NB4 (cell line): ENCODE measurements around the gene TUBE1.

Experiments
- CTCF ChIP-seq: IDR thresholded peaks from one replicate; pipeline ENCODE4 v1.5.1; 2012; ENCODE audit warnings: low read depth, low read length
- MAX ChIP-seq: IDR thresholded peaks from 2 replicates; pipeline ENCODE4 v1.6.1; 2011; ENCODE audit warnings: low read depth, low read length
- MYC ChIP-seq: IDR thresholded peaks from 2 replicates; pipeline ENCODE4 v1.6.1; 2011; ENCODE audit warnings: low read depth, low read length
- POLR2A ChIP-seq: IDR thresholded peaks from 2 replicates; pipeline ENCODE4 v1.6.1; 2011; ENCODE audit warnings: mild to moderate bottlenecking; ENCODE audit not compliant: insufficient read length; ENCODE audit errors: extremely low read depth

DNA sequence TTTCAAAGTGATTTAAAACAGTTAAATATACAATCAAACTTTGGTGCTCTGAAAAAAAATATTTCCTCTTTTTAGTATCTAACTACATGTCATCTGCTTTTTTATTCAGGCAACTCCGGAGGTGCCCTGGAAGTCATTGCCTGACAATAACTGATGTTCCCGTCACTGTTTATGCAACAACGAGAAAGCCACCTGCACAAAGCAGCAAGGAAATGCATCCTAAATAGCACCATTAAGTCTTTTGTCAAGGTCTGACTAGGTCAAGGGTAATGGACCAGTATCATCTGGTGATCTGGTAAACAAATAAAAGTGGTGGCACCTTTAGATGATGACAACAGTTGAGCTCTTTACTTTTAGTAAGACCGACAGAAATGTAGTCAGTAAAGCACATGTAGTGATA, 13.3 kb upstream of the TUBE1 start:
- no peak for TF ChIP-seq POLR2A
- no peak for TF ChIP-seq CTCF
- TF ChIP-seq MYC, result no peak
- no peak for TF ChIP-seq MAX
